GM18868 (cell line): ENCODE results near the gene MS4A10.
"Not testable (repeated sequence)": the region's sequence is repeated elsewhere in the genome, so short reads cannot be mapped to it uniquely, and the experiment has no call there.

Experiments
- ATAC-seq: cut with Tn5 transposase; IDR thresholded peaks from one replicate; pipeline ENCODE4 v1.9.1; 2021; ENCODE audit warnings: mild to moderate bottlenecking, moderate library complexity; ENCODE audit not compliant: unreplicated experiment

Gene MS4A10

DNA sequence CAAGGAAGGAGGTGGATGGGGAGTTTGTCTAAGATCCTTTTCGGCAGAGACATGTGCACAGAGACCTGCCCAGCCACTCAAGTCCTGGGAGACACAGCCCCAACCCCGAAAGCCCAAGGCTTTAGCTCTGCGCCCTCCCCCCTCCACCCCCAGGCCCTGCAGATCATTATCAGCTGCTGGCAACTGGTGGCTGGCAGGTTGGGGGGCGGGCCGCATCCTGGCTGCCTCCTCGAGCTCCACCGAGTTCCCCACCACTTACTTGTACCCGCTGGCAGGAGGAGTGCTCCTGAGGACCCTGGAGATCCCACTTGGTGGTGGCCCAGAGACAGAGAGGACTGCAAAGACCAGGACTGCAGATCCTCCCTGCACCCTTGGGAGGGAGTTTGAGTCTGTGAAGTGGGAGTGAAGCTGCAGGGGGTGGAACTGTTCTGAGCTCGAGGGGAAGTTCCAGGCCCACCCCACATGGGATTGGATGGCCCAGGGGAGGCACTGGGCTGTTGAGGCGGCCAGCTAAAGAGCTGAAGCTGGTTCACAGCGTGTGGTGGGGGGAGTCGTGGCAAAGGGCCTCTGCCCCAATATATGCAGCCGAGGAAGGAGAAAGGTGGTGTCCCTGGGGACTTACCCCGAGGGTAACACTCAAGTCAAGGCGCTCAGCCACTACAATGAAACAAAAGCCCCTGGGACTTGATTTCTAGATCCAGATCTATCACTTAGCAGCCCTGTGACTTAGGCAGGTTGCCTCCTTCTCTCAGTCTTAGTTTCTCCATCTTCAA is 36.9 kb downstream of the MS4A10 start:
- peak; percentile 71 for ATAC-seq

DNA sequence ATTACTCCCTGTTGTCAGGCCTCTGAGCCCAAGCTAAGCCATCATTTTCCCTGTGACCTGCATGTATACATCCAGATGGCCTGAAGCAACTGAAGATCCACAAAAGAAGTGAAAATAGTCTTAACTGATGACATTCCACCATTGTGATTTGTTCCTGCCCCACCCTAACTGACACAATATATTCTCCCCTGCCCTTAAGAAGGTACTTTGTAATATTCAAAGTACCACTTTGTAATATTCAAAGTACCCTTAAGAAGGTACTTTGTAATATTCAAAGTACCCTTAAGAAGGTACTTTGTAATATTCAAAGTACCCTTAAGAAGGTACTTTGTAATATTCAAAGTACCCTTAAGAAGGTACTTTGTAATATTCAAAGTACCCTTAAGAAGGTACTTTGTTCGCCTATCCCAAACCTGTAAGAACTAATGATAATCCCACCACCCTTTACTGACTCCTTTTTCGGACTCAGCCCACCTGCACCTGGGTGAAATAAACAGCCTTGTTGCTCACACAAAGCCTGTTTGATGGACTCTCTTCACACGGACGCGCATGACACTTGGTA is 38.7 kb downstream of the MS4A10 start:
- not testable (repeated sequence) for ATAC-seq

DNA sequence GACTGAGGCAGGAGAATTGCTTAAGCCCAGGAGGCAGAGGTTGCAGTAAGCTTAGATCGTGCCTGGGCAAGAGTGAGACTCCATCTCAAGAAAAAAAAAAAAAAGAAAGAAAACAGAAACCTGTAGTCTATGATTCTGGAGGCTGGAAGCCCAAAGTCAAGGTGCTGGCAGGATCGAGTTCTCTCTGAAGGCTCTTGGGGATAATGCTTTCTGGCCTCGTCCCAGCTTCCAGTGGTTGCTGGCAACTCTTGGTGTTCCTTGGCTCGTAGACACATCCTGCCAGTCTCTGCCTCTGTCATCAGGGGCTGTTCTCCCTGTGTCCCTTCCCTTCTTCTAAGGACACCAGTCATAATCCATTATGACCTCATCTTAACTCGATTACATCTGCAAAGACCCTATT is 40.0 kb downstream of the MS4A10 start:
- no peak for ATAC-seq

DNA sequence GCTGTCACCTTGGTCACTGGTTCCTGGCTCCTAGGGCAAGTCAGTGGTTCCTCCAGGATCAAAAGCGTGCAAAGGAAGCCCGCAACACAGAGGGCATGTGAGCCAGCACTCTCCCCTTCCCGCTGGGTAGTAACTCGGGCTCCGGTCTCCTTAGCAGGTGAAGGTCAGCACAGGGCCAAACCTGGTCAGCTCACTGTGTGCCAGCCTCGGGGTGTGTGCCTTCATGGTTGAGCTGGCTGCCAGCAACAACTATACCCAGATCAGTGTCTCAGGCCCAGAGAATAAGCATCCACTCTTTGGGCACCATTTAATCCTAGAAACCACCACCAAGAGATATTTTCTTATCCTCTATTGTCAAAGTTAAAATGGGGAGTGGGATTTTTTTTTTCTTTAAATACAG is 40.7 kb downstream of the MS4A10 start:
- ATAC-seq: no peak

DNA sequence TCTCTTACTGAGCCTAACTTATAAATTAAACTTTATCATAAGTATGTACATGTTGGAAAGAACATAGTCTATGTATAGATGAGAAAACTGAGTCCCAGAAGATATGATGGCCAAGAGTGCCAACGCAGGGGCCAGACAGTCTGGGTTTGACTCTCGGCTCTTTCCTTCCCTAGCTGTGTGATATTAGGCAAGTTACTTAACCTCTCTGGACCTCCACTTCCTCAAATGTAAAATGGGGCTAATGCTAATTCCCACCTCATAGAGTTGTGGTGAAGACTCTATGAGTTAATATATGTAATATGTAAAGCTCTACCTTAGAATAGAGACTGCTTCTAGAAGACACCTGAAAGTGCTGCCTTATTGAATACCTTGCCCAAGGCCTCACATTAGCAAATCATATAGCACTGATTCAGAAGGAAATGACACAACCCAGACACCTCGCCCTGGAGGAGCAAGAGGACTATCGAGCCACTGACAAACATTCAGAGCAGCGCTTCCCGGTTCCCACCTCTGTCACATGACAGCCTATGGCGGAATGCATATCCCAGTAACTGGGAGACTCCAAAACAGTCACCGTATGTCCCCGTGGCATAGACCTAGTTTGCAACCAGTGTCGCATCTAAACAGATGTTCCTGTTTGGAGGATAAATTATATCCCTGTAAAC is 45.5 kb downstream of the MS4A10 start:
- no peak for ATAC-seq

DNA sequence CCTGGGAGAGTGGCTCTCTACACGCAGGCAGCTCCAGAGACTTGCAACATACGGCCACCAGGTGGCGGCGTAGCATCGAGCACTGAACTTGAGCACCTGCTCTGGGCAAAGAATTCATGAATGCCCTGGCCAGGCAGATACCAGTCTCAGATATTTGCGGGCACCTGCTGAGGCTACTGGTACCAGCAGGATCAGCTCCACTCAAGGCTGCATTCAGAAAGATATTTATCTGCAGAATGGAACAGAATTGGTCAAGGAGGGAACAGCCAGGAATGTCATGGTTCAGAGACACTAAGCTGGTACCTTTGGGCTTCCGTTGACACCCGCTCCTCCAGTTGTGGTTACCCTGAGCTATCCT is 46.0 kb downstream of the MS4A10 start:
- peak; percentile 63 for ATAC-seq

DNA sequence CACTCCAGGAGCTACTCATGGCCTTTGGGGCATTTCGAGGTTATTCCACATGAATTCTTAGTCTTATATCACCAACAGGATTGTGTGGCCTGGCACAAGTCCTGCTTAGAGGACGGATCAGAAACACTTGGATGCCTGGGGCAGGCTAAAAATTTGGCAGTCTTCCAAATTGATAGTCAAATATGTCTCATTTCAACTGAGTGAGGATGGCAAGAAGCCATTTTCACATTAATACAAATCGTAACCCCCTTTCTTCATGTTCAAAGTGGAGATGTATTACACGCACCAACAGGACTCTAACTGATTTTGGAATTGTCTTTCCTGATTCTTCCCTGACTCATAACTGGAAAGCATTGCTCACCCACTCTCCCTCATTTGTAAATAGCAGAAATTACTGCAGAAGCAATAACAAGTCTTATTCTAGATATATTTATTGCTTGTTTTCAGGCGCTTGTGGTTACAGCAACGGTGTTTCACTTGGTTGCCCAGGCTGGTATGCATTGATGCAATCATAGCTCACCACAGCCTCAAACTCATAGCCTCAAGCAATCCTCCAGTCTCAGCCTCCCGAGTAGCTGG is 46.5 kb downstream of the MS4A10 start:
- no peak for ATAC-seq

DNA sequence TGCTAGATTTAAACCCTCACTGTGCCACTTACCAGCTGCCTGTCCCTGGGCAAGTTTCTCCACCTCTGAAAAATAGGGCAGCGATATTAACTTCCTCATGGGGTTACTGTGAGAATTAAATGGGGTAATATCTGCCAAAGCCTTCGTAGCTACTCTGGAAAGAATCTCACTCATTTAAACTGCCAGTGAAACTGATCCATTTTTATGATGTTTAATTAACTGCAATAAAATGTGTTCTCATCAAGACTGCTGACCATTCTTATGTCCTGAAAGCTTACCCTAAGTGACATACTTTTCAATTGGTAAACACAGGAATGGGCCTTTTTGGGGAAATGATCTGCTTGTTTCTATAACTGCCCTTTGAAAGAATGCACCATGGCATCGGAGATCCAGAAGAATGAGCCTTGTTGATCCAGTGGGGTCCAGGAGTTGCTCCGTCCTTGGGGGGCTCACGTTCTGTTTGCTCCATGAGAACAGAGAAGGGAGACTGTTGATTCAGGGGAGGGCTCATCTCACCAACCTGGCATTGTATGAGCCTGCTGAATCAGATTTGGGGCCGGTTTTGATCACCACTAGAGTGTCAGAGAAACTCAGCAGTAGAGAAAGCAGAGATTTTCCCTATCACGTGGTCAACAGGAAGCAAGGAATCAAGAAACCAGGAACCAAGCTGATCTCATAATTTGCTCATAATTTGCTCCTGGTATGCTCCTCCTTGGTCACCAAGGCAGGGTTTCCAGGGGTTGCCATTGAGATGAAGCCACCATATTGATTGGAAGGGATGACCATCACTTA is 49.8 kb downstream of the MS4A10 start:
- ATAC-seq: no peak

DNA sequence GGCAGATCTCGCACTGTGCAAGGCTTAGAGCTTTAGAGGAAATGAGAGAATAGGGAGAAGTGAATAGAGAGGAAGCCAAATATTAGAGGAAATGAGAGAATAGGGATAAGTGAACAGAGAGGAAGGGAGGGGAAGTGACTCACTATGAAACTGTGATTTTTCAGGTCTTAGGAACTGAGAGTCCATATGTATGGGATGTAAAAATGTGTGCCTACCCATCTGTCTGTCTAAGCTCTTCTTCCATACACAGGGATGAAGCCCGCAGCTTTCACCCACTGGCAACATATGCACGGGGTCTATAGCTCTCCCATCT is 50.4 kb downstream of the MS4A10 start:
- no peak for ATAC-seq

DNA sequence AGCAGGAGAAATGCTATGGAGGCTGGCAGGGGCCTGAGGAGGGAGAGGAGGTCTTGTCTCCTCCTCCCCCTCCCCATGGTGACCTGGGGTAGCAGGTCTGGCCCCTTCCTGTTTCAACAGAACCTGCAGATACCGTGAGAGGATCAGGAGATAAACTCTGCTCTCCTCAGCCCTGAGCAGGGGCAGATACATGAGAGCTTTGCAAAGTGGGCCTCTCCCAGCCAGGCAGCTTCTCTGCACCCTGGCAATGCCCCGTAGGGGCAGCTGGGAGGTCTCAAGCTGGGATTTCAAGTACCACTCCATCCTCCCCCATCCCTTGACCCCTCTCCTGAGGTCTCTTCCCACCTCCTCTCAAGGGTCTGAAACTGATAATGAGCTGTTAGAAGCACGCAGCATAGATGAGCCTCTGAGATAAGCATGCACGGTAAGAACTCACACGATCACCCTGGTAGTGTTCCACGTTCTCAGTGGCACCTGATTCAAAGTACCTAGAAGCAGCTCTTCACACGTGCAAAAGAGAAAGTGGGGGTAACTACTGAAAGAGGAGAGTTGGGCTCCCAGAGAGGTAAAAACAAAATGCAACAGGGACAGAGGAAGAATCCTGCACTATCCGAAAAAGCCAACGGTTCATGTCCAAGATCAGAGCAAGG is 51.9 kb downstream of the MS4A10 start:
- no peak for ATAC-seq

DNA sequence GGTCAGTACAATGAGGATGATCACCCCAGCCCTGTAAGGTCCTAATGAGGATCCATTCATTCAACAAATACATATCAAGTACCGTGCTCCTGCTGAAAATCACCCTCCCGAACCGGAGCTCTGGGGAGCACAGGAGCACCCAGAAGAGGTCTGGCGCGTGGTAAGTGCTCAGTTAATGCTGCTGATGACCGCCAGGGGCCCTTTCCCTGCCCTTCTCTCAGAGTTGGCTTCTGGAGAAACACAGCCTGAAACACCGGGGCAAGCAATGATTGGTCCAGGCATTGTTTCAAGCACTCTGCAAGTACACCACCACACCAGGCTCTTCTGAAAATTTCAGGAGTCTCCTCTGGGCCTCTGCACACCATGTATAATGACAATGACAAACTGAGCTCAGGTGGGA is 53.0 kb downstream of the MS4A10 start:
- ATAC-seq: no peak

DNA sequence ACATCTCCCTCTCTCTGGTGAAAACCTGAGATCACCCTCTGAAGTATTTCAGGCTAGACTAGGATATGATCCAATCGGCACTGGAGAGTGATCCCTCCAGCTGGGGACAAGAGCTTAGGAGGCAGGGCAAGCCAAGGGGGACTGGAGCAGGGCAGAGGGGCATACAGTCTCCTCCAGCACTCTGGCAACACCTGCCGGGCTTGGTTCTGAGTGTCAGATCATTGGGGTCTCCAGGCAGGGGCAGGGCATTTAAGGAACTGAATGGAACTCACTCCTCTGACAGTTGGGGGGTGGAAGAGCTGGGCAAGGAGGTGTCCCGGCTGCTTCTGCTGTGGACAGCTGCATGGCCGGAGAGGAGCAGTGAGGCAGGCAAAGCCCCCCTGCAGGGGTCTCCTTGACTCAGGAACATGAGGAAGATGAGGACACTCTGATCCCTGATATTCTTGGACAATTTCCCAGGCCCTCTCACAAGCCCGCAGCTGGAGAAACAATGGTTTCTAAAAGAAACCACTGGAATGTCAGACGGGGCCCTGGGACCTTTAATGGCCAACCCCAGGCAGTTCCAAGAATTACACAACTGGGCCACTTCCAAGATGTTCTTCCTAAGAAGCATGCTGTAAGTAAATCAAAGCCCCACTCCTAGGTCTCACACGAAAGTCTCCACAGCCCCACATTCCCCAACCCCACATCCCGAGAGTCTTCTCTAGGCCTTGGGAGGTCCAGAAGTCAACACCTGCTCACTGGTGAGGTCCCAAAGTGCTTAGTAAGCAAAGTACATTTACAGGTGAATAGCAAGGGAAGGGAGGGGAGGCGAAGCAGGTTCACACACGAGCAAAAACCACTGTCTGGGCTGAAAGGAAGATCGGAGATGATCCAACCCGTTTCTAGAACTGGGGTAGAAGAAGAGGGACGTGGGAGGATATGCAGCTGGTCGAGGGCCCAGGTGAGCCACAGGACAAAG is 55.6 kb downstream of the MS4A10 start:
- ATAC-seq: no peak

DNA sequence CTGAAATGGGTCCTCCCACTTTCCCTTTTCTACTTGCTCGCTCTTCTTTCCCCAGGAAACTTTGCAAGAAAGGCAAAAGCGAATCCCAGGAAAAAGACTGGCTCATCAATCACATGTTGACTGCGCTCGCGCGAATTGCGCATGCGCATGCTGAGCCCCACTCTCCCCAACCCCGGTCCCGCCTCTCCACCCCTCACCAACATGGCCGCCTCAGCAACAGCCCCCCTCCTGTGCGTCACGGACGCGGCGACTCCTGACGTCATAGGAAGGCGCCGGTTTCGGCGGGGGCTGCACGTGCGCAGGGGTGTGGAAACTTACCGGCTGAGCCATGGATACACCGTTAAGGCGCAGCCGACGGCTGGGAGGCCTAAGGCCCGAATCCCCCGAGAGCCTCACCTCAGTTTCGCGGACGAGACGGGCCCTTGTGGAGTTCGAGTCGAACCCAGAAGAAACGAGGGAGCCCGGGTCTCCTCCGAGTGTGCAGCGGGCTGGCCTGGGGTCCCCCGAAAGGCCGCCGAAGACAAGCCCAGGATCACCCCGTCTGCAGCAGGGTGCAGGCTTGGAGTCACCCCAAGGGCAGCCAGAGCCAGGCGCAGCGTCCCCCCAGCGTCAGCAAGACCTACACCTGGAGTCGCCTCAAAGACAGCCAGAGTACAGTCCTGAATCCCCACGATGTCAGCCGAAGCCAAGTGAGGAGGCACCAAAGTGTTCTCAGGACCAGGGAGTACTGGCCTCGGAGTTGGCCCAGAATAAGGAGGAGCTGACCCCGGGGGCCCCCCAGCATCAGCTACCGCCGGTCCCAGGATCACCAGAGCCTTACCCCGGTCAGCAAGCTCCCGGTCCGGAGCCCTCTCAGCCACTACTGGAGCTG is 56.9 kb downstream of the MS4A10 start, which contains the start of gene CCDC86:
CCDC86 (plus strand) TSS at position 317 of the 871 bp plus-strand sequence; CDS start at position 329, 12 bp downstream.
- peak; percentile 88 for ATAC-seq

DNA sequence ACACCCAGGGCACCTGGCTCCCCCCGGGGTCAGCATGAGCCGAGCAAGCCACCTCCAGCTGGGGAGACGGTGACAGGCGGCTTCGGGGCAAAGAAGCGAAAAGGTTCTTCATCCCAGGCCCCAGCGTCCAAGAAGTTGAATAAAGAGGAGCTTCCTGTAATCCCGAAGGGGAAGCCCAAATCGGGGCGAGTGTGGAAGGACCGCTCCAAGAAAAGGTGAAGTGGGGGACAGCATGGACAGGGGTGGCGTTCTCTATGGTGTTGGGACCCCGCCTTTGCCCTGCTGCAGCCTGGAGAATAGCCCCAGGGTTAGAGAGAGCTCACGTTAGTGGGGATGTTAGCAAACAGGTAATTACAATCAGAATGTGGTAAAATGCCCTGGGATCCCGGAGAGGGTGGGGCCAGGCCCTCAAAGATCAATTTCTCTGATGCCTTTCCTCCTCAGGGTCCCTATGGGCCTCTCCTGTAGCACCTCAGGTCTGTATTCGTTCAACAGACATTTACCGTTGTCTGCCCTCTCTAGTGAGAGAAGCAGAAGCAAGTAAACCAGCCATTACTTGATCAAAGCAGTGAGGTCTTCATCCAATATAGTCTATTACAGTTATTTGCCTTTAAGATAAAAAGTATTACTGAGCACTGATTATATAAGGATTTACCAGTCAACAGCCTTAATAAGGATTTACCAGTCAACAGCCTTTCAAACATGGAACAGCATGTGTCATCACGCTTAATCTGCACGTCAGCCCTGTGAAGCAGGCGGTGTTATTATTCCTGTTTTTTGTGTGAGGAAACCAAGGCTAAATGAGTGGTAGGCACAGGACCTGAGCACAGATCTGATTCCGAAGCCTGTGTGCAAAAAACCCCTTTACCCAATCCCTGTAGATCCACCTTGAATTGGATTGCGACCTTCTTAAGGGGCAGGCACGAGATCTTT is 57.8 kb downstream of the MS4A10 start:
- no peak for ATAC-seq

DNA sequence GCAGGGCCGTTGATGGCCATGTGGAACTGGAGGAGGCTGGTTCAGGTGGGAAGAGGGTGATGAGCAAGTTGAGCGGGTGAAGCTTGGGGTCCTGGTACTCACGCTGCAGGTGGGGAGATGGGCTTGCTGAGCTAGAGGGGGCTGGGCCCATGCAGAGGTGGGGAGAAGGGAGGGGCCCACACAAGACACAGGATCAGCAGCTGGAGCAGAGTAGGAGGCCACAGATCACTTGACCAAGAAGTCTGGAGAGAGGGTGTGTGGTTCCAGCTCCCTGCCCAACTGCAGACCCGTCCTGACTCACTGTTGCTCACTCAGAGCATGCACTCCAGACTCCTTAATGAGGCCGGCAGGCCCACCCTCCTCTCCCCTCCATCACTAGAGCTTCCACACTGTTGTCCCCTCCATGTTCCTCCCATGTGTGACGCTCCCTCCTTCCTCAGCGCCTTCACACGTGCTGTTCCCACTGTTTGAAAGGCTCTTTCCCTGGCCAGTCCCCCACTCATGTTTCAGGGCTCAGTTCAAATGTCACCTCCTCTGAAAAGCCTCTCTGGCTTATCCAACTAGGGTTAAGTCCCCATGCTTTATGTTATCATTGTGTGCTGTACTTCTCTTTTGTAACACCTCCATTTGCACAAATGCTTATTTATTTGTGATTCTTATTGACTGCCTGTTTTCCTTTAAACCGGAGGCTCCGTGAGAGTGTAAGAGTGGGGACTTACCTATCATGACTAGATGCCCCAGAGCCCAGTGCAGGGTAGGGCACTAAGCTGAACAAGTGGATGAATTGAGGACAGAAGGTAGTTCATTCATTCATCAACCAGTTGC is 59.1 kb downstream of the MS4A10 start:
- no peak for ATAC-seq

DNA sequence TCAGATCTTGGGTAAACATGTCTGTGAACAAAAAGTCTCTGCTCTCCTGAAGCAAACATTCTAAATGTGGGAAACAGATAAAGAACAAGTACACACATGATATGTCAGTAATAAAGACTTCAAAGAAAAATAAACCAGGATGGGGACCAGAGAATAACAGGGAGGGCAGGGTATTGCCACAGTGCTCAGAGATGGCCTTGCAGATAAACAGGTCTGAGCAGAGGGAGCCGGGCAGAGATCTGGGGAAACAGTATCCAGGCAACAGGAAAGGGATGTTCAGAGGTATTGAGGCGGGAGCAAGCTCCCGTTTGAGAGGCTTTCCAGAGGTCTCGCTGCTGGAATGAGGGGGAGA is 59.7 kb downstream of the MS4A10 start:
- ATAC-seq: no peak

DNA sequence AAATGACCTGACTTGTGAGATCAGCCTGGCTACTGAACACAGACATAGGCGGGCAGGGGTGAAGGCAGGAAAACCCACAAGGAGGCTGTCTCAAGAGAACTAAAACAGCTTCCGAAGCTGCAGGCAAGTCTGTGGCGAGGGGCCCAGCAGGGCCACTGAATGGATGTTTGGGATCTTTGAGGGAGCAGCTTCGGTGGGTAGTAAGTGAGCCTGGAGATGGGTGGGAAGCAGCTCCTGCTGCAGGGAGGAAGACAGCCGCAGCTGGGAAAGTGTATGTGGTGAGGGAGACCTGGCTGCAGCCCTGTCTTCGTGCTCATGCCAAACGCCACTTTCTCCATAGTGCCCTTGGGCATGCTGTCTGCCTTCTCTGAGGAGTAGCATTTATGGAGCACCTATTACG is 60.2 kb downstream of the MS4A10 start:
- no peak for ATAC-seq
